ENCODE results near the gene FOXO1. TPM values are rescaled to one million over a fixed set of nuclear protein-coding genes. Genes with fewer than 3 reads are reported as not detected.

The FOXO1 gene
- total RNA-seq, 1 donor: 7.6 TPM

DNA sequence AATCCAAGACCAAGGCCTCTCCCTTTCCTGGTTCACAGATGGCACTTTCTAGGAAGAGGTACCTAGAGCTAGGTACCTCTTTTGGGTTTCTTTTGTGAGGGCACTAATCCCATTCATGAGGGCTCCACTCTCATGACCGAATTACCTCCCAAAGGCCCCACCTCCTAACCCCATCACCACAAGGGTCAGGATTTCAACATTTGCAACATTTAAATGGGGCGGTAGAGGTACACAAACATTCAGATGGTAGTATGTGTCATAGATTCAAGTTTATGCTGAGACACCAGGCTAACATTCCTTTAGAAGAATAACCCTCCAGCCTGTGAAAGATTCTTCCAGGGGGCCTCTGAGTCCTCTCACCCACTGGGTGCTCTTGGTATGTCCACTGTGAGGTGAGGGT lies 116.3 kb downstream of the FOXO1 start:
- Histone ChIP-seq H3K79me2 (ENCODE audit: insufficient read depth, low read length) (no peaks in the 10 kb centered on the region), H2AFZ (ENCODE audit: low read length) (no peak overlapping the region), H3K36me3 (ENCODE audit: insufficient read depth, low read length) (no peaks in the 10 kb centered on the region), H3K4me1 (ENCODE audit: insufficient read depth, low read length) (peaks cover 6% of the 10 kb centered on the region), H3K27me3 (ENCODE audit: insufficient read depth, low read length) (no peaks in the 10 kb centered on the region), H4K20me1 (ENCODE audit: insufficient read depth, low read length) (no peaks in the 10 kb centered on the region), H3K9me3 (ENCODE audit: low read depth, low read length) (no peaks in the 10 kb centered on the region), H3K4me3 (ENCODE audit: insufficient read depth, low read length) (no peak overlapping the region), H3K4me2 (ENCODE audit: insufficient read depth, low read length) (no peak overlapping the region), H3K27ac (ENCODE audit: low read depth, low read length) (no peak overlapping the region)
- TF ChIP-seq, protein P1, sequence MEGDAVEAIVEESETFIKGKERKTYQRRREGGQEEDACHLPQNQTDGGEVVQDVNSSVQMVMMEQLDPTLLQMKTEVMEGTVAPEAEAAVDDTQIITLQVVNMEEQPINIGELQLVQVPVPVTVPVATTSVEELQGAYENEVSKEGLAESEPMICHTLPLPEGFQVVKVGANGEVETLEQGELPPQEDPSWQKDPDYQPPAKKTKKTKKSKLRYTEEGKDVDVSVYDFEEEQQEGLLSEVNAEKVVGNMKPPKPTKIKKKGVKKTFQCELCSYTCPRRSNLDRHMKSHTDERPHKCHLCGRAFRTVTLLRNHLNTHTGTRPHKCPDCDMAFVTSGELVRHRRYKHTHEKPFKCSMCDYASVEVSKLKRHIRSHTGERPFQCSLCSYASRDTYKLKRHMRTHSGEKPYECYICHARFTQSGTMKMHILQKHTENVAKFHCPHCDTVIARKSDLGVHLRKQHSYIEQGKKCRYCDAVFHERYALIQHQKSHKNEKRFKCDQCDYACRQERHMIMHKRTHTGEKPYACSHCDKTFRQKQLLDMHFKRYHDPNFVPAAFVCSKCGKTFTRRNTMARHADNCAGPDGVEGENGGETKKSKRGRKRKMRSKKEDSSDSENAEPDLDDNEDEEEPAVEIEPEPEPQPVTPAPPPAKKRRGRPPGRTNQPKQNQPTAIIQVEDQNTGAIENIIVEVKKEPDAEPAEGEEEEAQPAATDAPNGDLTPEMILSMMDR (IDR thresholded peaks at IDR 0.05; ENCODE audit: extremely low read depth, low read depth, low read length): no peak
- DNase-seq (ENCODE audit: insufficient read length, low spot score, missing footprints): peak; percentile 47

DNA sequence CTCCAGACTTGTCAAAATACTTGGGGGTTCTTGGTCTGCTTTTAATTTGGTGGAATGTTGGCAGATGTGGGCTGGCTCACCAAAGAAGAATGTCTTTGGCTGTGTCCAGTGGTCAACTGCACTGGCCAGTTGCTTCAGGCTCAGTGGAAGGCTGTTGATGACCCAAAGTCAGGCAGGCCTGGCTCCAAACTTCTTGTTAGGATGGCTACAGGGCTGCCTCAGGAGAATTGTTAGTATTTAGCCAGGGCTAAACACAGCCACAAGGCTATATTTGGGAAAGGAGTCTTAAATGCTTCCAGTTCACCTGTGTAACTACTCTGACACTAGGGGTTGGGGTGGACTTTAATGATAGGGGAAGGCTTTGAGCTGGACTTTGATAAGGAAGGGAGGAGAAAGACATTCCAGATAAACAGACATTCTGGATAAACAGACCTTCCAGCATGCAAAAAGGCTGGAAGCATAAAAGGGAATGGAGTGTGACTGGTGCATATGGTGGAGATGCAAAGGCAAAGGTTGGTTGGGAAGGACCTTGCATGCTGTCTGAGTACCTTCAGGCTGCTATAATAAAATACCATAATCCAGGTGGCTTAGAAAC lies 116.8 kb downstream of the FOXO1 start:
- H3K4me1 ChIP-seq (ENCODE audit: insufficient read depth, low read length): peaks cover 6% of the 10 kb centered on the region
- H3K27ac ChIP-seq (ENCODE audit: low read depth, low read length): no peak overlapping the region
- H3K4me3 ChIP-seq (ENCODE audit: insufficient read depth, low read length): no peak overlapping the region
- no peaks in the 10 kb centered on the region for H3K79me2 ChIP-seq (ENCODE audit: insufficient read depth, low read length)
- H3K27me3 ChIP-seq (ENCODE audit: insufficient read depth, low read length): no peaks in the 10 kb centered on the region
- no peak overlapping the region for H2AFZ ChIP-seq (ENCODE audit: low read length)
- no peaks in the 10 kb centered on the region for H3K36me3 ChIP-seq (ENCODE audit: insufficient read depth, low read length)
- H4K20me1 ChIP-seq (ENCODE audit: insufficient read depth, low read length): no peaks in the 10 kb centered on the region
- TF ChIP-seq, protein P1 (IDR thresholded peaks at IDR 0.05; ENCODE audit: extremely low read depth, low read depth, low read length): no peak
- peak; percentile 61 for DNase-seq (ENCODE audit: insufficient read length, low spot score, missing footprints)
- H3K9me3 ChIP-seq (ENCODE audit: low read depth, low read length): no peaks in the 10 kb centered on the region
- H3K4me2 ChIP-seq (ENCODE audit: insufficient read depth, low read length): no peak overlapping the region

DNA sequence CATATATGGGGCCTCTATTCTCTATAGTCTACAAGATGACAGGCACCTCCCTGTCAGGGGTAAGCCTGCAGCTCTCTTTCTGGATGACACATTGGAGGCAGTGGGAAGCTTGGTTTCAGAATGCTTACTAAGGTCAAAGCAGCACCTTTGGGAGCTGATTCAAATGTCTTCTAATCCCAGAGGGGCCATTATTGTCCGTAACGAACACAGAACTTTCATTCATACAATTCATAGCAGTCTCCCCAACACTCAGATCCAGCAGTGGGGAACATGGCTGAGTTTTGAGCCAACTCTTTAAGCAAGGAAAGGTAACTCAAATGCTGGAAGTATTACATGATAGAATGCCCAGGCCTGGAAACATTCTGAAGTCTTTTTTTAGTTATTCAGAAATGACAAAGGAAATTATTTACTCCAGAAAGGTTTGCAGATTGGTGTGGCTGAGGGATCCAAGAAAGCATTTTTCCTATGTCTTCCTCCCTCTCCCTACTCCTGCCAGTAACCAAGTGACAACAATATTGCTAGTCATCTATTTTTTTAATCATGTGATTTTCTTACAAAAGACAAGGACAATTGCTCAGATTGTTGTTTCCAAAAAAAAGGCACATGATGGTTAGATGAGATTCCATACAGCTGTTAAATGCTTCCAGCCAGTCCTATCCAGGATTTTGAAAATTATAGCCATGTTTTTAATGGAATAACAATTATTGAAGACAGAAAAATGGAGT lies 118.7 kb downstream of the FOXO1 start:
- no peaks in the 10 kb centered on the region for H3K9me3 ChIP-seq (ENCODE audit: low read depth, low read length)
- TF ChIP-seq, protein P1 (IDR thresholded peaks at IDR 0.05; ENCODE audit: extremely low read depth, low read depth, low read length): no peak
- peaks cover 6% of the 10 kb centered on the region for H3K4me1 ChIP-seq (ENCODE audit: insufficient read depth, low read length)
- no peaks in the 10 kb centered on the region for H3K36me3 ChIP-seq (ENCODE audit: insufficient read depth, low read length)
- peak; percentile 18 for DNase-seq (ENCODE audit: insufficient read length, low spot score, missing footprints)
- no peak overlapping the region for H3K27ac ChIP-seq (ENCODE audit: low read depth, low read length)
- no peaks in the 10 kb centered on the region for H4K20me1 ChIP-seq (ENCODE audit: insufficient read depth, low read length)
- H3K79me2 ChIP-seq (ENCODE audit: insufficient read depth, low read length): no peaks in the 10 kb centered on the region
- no peak overlapping the region for H3K4me3 ChIP-seq (ENCODE audit: insufficient read depth, low read length)
- H2AFZ ChIP-seq (ENCODE audit: low read length): no peak overlapping the region
- no peak overlapping the region for H3K4me2 ChIP-seq (ENCODE audit: insufficient read depth, low read length)
- H3K27me3 ChIP-seq (ENCODE audit: insufficient read depth, low read length): no peaks in the 10 kb centered on the region

DNA sequence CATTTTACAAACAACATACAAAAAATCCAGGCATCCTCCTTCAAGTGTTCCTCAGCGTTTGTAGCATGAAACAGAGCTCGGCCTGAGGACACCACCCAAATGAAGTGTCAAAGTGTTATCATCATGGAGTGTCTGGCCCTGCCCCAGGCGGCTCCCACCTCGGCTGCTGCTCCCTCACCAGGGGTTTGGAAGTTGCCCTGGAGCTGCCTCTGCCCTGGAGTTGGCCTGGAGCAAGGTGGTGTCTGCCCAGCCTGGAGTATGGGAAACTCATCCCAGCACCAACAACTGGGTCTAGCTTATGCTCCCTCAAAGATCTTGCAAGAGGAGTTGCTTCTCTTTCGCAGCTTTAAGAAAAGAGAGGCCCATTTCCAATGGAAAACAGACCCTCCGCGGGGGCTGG lies 120.4 kb downstream of the FOXO1 start:
- Histone ChIP-seq H4K20me1 (ENCODE audit: insufficient read depth, low read length) (no peaks in the 10 kb centered on the region), H2AFZ (ENCODE audit: low read length) (no peak overlapping the region), H3K9me3 (ENCODE audit: low read depth, low read length) (no peaks in the 10 kb centered on the region), H3K4me3 (ENCODE audit: insufficient read depth, low read length) (no peak overlapping the region), H3K79me2 (ENCODE audit: insufficient read depth, low read length) (no peaks in the 10 kb centered on the region), H3K27me3 (ENCODE audit: insufficient read depth, low read length) (no peaks in the 10 kb centered on the region), H3K27ac (ENCODE audit: low read depth, low read length) (no peak overlapping the region), H3K36me3 (ENCODE audit: insufficient read depth, low read length) (no peaks in the 10 kb centered on the region), H3K4me2 (ENCODE audit: insufficient read depth, low read length) (no peak overlapping the region), H3K4me1 (ENCODE audit: insufficient read depth, low read length) (peaks cover 6% of the 10 kb centered on the region)
- TF ChIP-seq, protein P1 (IDR thresholded peaks at IDR 0.05; ENCODE audit: extremely low read depth, low read depth, low read length): no peak
- DNase-seq (ENCODE audit: insufficient read length, low spot score, missing footprints): no peak
